OCI-LY7 (cell line): ENCODE data around the gene PTEN. TPM values are rescaled to one million over a fixed set of nuclear protein-coding genes. Genes with fewer than 3 reads are reported as not detected.

Source experiments
- BruUV-seq: library from RNA; stranded (reverse); fragments of 400-500 nt; replicated peaks from 2 replicates; lab custom pipeline; 2021; lab: Mats Ljungman, UMichigan
- CTCF ChIA-PET: fragments of 300-600 bp; sonication (Branson Sonifier 250); formaldehyde crosslinking; loops from one replicate; lab custom pipeline; 2022; ENCODE audit warnings: antibody characterized with exemption; ENCODE audit not compliant: unreplicated experiment; lab: Charles Lee
- POLR2A ChIA-PET: fragments of 300-600 bp; sonication (Branson Sonifier 250); formaldehyde crosslinking; loops from one replicate; lab custom pipeline; 2022; ENCODE audit warnings: antibody characterized with exemption; lab: Charles Lee
- DNase-seq: peaks from one replicate; pipeline ENCODE4 v3.0.0-alpha.2; 2015; ENCODE audit warnings: low spot score
- H2AFZ ChIP-seq: fragments of 200-600 bp; sonication (generic), shearing (Covaris generic); 2 replicates; pipeline ENCODE4 v1.6.1; 2014; ENCODE audit warnings: mild to moderate bottlenecking, antibody characterized with exemption, low read length, moderate library complexity
- H3K27ac ChIP-seq: fragments of 200-600 bp; sonication (generic); 2 replicates; pipeline ENCODE4 v1.5.1; 2014; ENCODE audit warnings: mixed run types, low read depth, mild to moderate bottlenecking, moderate library complexity, low read length, inconsistent platforms; ENCODE audit not compliant: poor library complexity, severe bottlenecking
- H3K36me3 ChIP-seq: fragments of 200-600 bp; sonication (generic); 2 replicates; pipeline ENCODE4 v1.6.1; 2014; ENCODE audit warnings: mild to moderate bottlenecking, antibody characterized with exemption, low read length, moderate library complexity, mixed read lengths; ENCODE audit not compliant: insufficient read depth
- H3K4me1 ChIP-seq: fragments of 200-600 bp; sonication (generic); 2 replicates; pipeline ENCODE4 v1.5.1; 2014; ENCODE audit warnings: mild to moderate bottlenecking, low read length; ENCODE audit not compliant: insufficient read depth, poor library complexity, severe bottlenecking
- H3K4me2 ChIP-seq: fragments of 200-600 bp; sonication (generic); 2 replicates; pipeline ENCODE4 v1.6.1; 2014; ENCODE audit warnings: mild to moderate bottlenecking, low read length
- H3K4me3 ChIP-seq: fragments of 200-600 bp; sonication (generic); 2 replicates; pipeline ENCODE4 v1.5.1; 2014; ENCODE audit warnings: mild to moderate bottlenecking, low read depth, low read length; ENCODE audit not compliant: poor library complexity, severe bottlenecking
- H3K79me2 ChIP-seq: fragments of 200-600 bp; sonication (generic); 2 replicates; pipeline ENCODE4 v1.6.1; 2016; ENCODE audit warnings: low read depth, mild to moderate bottlenecking, low read length, moderate library complexity, mixed read lengths; ENCODE audit not compliant: insufficient read depth
- H3K9me2 ChIP-seq: fragments of 200-600 bp; sonication (generic); 2 replicates; pipeline ENCODE4 v1.6.1; 2016; ENCODE audit warnings: mild to moderate bottlenecking, low read length, mixed read lengths; ENCODE audit not compliant: insufficient read depth
- H3K9me3 ChIP-seq: fragments of 200-600 bp; sonication (generic); 2 replicates; pipeline ENCODE4 v1.6.1; 2014; ENCODE audit warnings: mild to moderate bottlenecking, mixed run types, low read length, mixed read lengths
- H4K20me1 ChIP-seq: fragments of 200-600 bp; sonication (generic); 2 replicates; pipeline ENCODE4 v1.6.1; 2014; ENCODE audit warnings: mild to moderate bottlenecking, antibody characterized with exemption, low read length, moderate library complexity, mixed read lengths; ENCODE audit not compliant: insufficient read depth
- CTCF ChIP-seq: fragments of 200-600 bp; sonication (generic); conservative IDR thresholded peaks from 2 replicates; pipeline ENCODE4 v1.5.1; 2014; ENCODE audit warnings: mild to moderate bottlenecking, antibody characterized with exemption, low read length, moderate library complexity, mixed read lengths
- EZH2phosphoT487 ChIP-seq: fragments of 200-600 bp; sonication (generic); IDR thresholded peaks from 2 replicates; pipeline ENCODE4 v1.6.1; 2018; ENCODE audit warnings: low read depth, borderline replicate concordance, mild to moderate bottlenecking, mixed run types, antibody characterized with exemption, low read length, moderate library complexity, mixed read lengths
- intact Hi-C: fragments of 100-400 bp; cut with micrococcal nuclease; formaldehyde crosslinking; loops from one replicate; pipeline ENCODE4 v1.10.0; 2022; ENCODE audit not compliant: unreplicated experiment
- total RNA-seq, 2 experiments: library from RNA; depleted of rRNA in 1 of 2; stranded (reverse); fragments of >200 nt in 1 of 2; shearing (Covaris generic) in 1 of 2; gene quantifications; 2 replicates each; pipeline ENCODE4 v1.2.3, GENCODE V29; 2014 to 2022

Gene PTEN
- total RNA-seq, 2 experiments from 2014 or later: 135 to 173 TPM

GRCh38 chr10:87935290-87936141 is 72.1 kb downstream of the PTEN start:
- no peak overlapping the region for H2AFZ ChIP-seq
- H3K9me3 ChIP-seq: 0 out of 2 replicates have a peak, but pooled peaks cover 3% of the 10 kb centered on the region
- no peak overlapping the region for H3K27ac ChIP-seq
- no peak overlapping the region for H3K4me2 ChIP-seq
- H3K4me1 ChIP-seq: no peaks in the 10 kb centered on the region
- peaks cover 54% of the 10 kb centered on the region; the same call in 1 of the 2 replicates for H3K79me2 ChIP-seq
- intact Hi-C loops: no loop called here
- no peaks in the 10 kb centered on the region for H4K20me1 ChIP-seq
- no TSS peak for BruUV-seq
- no peak for DNase-seq
- H3K9me2 ChIP-seq: no peaks in the 10 kb centered on the region
- ChIA-PET POLR2A (interaction anchor here (0.6 to 3.3 kb wide), 2 partner anchors 10 to 90 kb away, joined by 3 to 14 read pairs; no protein-coding TSS in a partner anchor), CTCF (interaction anchor here (0.5 kb wide), 1 partner anchor 356 kb away, joined by 3 read pairs; no protein-coding TSS in a partner anchor)
- H3K36me3 ChIP-seq: peaks cover 96% of the 10 kb centered on the region
- no peak overlapping the region for H3K4me3 ChIP-seq
- no peak for TF ChIP-seq CTCF
- TF ChIP-seq EZH2phosphoT487: no peak

- H3K36me3 ChIP-seq: peaks cover 93% of the 10 kb centered on the region
- H3K4me2 ChIP-seq: no peak overlapping the region
- no peak overlapping the region for H2AFZ ChIP-seq
- peaks cover 30% of the 10 kb centered on the region; the same call in 1 of the 2 replicates for H3K79me2 ChIP-seq
- no peaks in the 10 kb centered on the region for H3K4me1 ChIP-seq
- CTCF ChIA-PET: no interaction called here
- H3K9me2 ChIP-seq: no peaks in the 10 kb centered on the region
- H3K9me3 ChIP-seq: no peaks in the 10 kb centered on the region
- DNase-seq: no peak
- no peak for TF ChIP-seq CTCF
- no peak for TF ChIP-seq EZH2phosphoT487
- no peak overlapping the region for H3K4me3 ChIP-seq
- no peaks in the 10 kb centered on the region for H4K20me1 ChIP-seq
- intact Hi-C loops: no loop called here
- POLR2A ChIA-PET: interaction anchor here (0.6 to 3.8 kb wide), 8 partner anchors 10 to 447 kb away, joined by 3 to 30 read pairs (median 3); no protein-coding TSS in a partner anchor
- no peak overlapping the region for H3K27ac ChIP-seq
- BruUV-seq: no TSS peak
These were observed 76.8 kb downstream of the PTEN start for GRCh38 chr10:87940210-87940609.
